Neural cell (in vitro differentiated cells): ENCODE data around the gene FOCAD. TPM values are rescaled to one million over a fixed set of nuclear protein-coding genes. Genes with fewer than 3 reads are reported as not detected.

ENCODE experiments used
- H2AFZ ChIP-seq: fragments of 200-600, 300-800 bp; sonication (generic), shearing (Covaris generic); 2 replicates; pipeline ENCODE4 v1.6.0; 2014; ENCODE audit warnings: low read depth, mild to moderate bottlenecking, antibody characterized with exemption, low read length, moderate library complexity
- H3F3A ChIP-seq: fragments of 200-600 bp; shearing (Covaris generic); 2 replicates; pipeline ENCODE4 v1.6.1; 2016; ENCODE audit warnings: mild to moderate bottlenecking, moderate library complexity, mixed read lengths, antibody characterized with exemption, low read length; ENCODE audit not compliant: insufficient read depth, poor library complexity, severe bottlenecking
- H3K27ac ChIP-seq: fragments of 200-600, 300-800 bp; sonication (generic), shearing (Covaris generic); 2 replicates; pipeline ENCODE4 v1.5.1; 2014; ENCODE audit warnings: mild to moderate bottlenecking, low read length, moderate library complexity
- H3K27me3 ChIP-seq: fragments of 300-800, 200-600 bp; sonication (generic), shearing (Covaris generic); 2 replicates; pipeline ENCODE4 v1.6.0; 2014; ENCODE audit warnings: mild to moderate bottlenecking, low read depth, low read length, moderate library complexity; ENCODE audit not compliant: insufficient read depth
- H3K36me3 ChIP-seq: fragments of 300-800, 200-600 bp; sonication (generic), shearing (Covaris generic); 2 replicates; pipeline ENCODE4 v1.5.1; 2014; ENCODE audit warnings: mild to moderate bottlenecking, antibody characterized with exemption, low read length, moderate library complexity; ENCODE audit not compliant: insufficient read depth
- H3K4me2 ChIP-seq: fragments of 300-800, 200-600 bp; sonication (generic), shearing (Covaris generic); 2 replicates; pipeline ENCODE4 v1.6.0; 2014; ENCODE audit warnings: mild to moderate bottlenecking, low read length
- H3K4me3 ChIP-seq: fragments of 300-800, 200-600 bp; sonication (generic), shearing (Covaris generic); 2 replicates; pipeline ENCODE4 v1.5.1; 2014; ENCODE audit warnings: mild to moderate bottlenecking, low read length, moderate library complexity
- H3K79me2 ChIP-seq: fragments of 200-600 bp; shearing (Covaris generic); replicated peaks from 2 replicates; pipeline ENCODE4 v1.6.0; 2014; ENCODE audit warnings: mild to moderate bottlenecking, low read length, moderate library complexity; ENCODE audit not compliant: insufficient read depth
- H3K9ac ChIP-seq: fragments of 300-800, 200-600 bp; sonication (generic), shearing (Covaris generic); 2 replicates; pipeline ENCODE4 v1.6.1; 2016; ENCODE audit warnings: mild to moderate bottlenecking, low read length, mixed read lengths
- H3K9me2 ChIP-seq: fragments of 200-600 bp; shearing (Covaris generic); 2 replicates; pipeline ENCODE4 v1.6.1; 2016; ENCODE audit warnings: mild to moderate bottlenecking, low read length, mixed read lengths; ENCODE audit not compliant: insufficient read depth
- H3K9me3 ChIP-seq: fragments of 200-600, 300-800 bp; sonication (generic), shearing (Covaris generic); 2 replicates; pipeline ENCODE4 v1.6.1; 2016; ENCODE audit warnings: mild to moderate bottlenecking, mixed run types, low read length, moderate library complexity, mixed read lengths
- H4K20me1 ChIP-seq: fragments of 200-600 bp; shearing (Covaris generic); 2 replicates; pipeline ENCODE4 v1.6.1; 2016; ENCODE audit warnings: mild to moderate bottlenecking, mixed run types; ENCODE audit not compliant: insufficient read depth
- CTCF ChIP-seq: fragments of 450-650 bp; IDR thresholded peaks from 2 replicates; pipeline ENCODE4 v1.5.1; 2014; ENCODE audit warnings: antibody characterized with exemption, mild to moderate bottlenecking, moderate library complexity; ENCODE audit not compliant: poor library complexity, severe bottlenecking
- EP300 ChIP-seq: fragments of 450-650 bp; conservative IDR thresholded peaks from 2 replicates; pipeline ENCODE4 v1.6.1; 2014; ENCODE audit warnings: antibody characterized with exemption, mild to moderate bottlenecking, moderate library complexity; ENCODE audit not compliant: poor library complexity, severe bottlenecking
- EZH2 ChIP-seq: fragments of 200-600, 300-800 bp; shearing (Covaris generic), sonication (generic); IDR thresholded peaks from 2 replicates; pipeline ENCODE4 v1.6.1; 2014; ENCODE audit warnings: antibody characterized with exemption, low read length, borderline replicate concordance, mild to moderate bottlenecking; ENCODE audit not compliant: insufficient read depth, poor library complexity, severe bottlenecking
- MXI1 ChIP-seq: fragments of 450-650 bp; conservative IDR thresholded peaks from 2 replicates; pipeline ENCODE4 v1.6.1; 2014; ENCODE audit warnings: antibody characterized with exemption, mild to moderate bottlenecking; ENCODE audit not compliant: poor library complexity, severe bottlenecking
- POLR2AphosphoS5 ChIP-seq: IDR thresholded peaks from 2 replicates; pipeline ENCODE4 v1.6.1; 2012
- RAD21 ChIP-seq: fragments of 450-650 bp; conservative IDR thresholded peaks from 2 replicates; pipeline ENCODE4 v1.6.1; 2014; ENCODE audit warnings: antibody characterized with exemption, mild to moderate bottlenecking, moderate library complexity
- REST ChIP-seq: IDR thresholded peaks from 2 replicates; pipeline ENCODE4 v1.6.1; 2012; ENCODE audit warnings: borderline replicate concordance
- SMC3 ChIP-seq: fragments of 450-650 bp; conservative IDR thresholded peaks from 2 replicates; pipeline ENCODE4 v1.6.1; 2014; ENCODE audit warnings: antibody characterized with exemption, mild to moderate bottlenecking, moderate library complexity; ENCODE audit not compliant: poor library complexity
- TAF1 ChIP-seq: IDR thresholded peaks from 2 replicates; pipeline ENCODE4 v1.6.1; 2012; ENCODE audit warnings: low read depth
- polyA plus RNA-seq: library from polyadenylated mRNA; depleted of rRNA; stranded (reverse); fragments of >200 nt; gene quantifications from 2 replicates; pipeline ENCODE4 v1.2.3, GENCODE V29; 2014

FOCAD gene
- polyA plus RNA-seq, 1 donor from 2014 or later, result 23.5 TPM

- Histone ChIP-seq H3K9me3 (no peaks in the 10 kb centered on the region), H3K36me3 (no peaks in the 10 kb centered on the region), H3K9me2 (no peaks in the 10 kb centered on the region), H4K20me1 (no peaks in the 10 kb centered on the region), H3K27me3 (no peaks in the 10 kb centered on the region), H3K4me3 (peak overlapping the region; percentile 10), H3K4me2 (peak overlapping the region; percentile 45), H2AFZ (peak overlapping the region; percentile 1), H3F3A (no peaks in the 10 kb centered on the region), H3K79me2 (no peaks in the 10 kb centered on the region), H3K9ac (no peak overlapping the region), H3K27ac (peak overlapping the region; percentile 45)
- TF ChIP-seq CTCF (no peak), TAF1 (no peak), MXI1 (peak; percentile 68), SMC3 (peak; percentile 45), POLR2AphosphoS5 (no peak), REST (peak; percentile 23), EP300 (no peak), EZH2 (no peak), RAD21 (peak; percentile 28)
These were observed 245.2 kb downstream of the FOCAD start for GRCh38 chr9:20929276-20929675.

GRCh38 chr9:20930836-20931235 lies 246.8 kb downstream of the FOCAD start:
- H3K79me2 ChIP-seq, result no peaks in the 10 kb centered on the region
- H2AFZ ChIP-seq, result no peak overlapping the region
- no peaks in the 10 kb centered on the region for H3K36me3 ChIP-seq
- H3K9ac ChIP-seq, result no peak overlapping the region
- no peaks in the 10 kb centered on the region for H4K20me1 ChIP-seq
- no peaks in the 10 kb centered on the region for H3K9me2 ChIP-seq
- H3K9me3 ChIP-seq, result no peaks in the 10 kb centered on the region
- no peaks in the 10 kb centered on the region for H3K27me3 ChIP-seq
- TF ChIP-seq REST, result no peak
- TF ChIP-seq RAD21, result no peak
- TF ChIP-seq SMC3, result no peak
- TF ChIP-seq POLR2AphosphoS5, result no peak
- TF ChIP-seq CTCF, result no peak
- no peak for TF ChIP-seq EZH2
- TF ChIP-seq EP300, result no peak
- TF ChIP-seq MXI1, result no peak
- no peak for TF ChIP-seq TAF1
- no peaks in the 10 kb centered on the region for H3F3A ChIP-seq
- no peak overlapping the region for H3K4me2 ChIP-seq
- no peak overlapping the region for H3K27ac ChIP-seq
- no peak overlapping the region for H3K4me3 ChIP-seq
